CD4-positive, alpha-beta T cell treated with Interferon alpha-2 for 1 hour (primary cell): ENCODE data around the gene ST14.
"Not testable (repeated sequence)": the region's sequence is repeated elsewhere in the genome, so short reads cannot be mapped to it uniquely, and the experiment has no call there.

ENCODE experiments used
- DNase-seq, 2 donors: peaks; one replicate each; pipeline ENCODE4 v3.0.0-alpha.2; 2020 to 2022

Gene ST14

DNA sequence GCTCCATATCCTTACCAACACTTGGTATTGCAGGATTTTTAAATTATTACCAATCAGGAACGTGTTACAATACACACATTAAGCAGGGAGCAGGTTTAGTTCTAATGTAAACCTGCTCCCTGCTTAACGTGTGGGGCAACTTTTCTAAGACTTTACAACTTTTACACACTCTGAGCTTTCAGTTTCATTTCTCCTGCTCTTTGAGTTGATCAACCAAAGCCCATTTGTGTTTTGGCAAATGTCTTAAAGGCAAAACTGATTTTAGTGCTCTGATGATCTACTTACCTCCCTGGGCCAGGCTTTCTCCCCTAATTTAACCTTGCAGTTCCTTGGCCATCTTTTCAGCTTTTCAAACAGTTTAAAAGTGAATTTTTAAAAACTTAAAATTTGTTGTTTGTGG, 84.2 kb downstream of the ST14 start:
- peak in 1 of 2 donors; percentile 54 for DNase-seq

DNA sequence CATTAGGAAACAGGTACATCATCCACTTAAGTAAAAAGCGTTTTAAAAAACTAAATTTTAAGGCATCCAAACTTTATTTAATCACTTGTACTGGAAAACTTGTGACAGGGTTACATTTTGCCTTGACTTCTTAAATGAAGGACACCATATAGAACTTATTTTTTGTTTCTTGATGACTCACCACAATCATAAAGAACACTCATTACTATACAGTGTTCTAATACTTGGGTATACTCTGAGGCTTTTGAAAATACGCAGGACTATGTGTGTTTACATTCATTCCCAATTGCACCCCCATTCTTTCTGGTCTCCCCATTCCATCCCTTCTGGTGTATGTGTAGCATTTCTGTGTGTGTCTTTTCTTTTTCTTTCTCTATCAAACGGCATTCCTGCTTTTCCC, 85.3 kb downstream of the ST14 start:
- no peak for DNase-seq

DNA sequence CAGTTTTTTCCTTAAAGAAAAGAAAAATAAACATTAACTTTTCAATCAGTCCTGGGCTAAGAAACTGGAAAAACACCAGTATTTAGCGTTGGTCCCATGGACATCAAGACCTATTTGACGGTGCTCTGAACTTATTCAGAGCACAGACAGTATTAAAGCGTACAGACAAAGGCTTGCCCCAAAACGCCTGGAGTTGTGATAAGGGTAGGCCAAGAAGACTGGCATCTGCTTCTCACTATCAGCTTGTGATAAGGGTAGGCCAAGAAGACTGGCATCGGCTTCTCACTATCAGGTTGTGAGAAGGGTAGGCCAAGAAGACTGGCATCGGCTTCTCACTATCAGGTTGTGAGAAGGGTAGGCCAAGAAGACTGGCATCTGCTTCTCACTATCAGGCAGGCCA, 85.8 kb downstream of the ST14 start:
- not testable (repeated sequence) for DNase-seq

DNA sequence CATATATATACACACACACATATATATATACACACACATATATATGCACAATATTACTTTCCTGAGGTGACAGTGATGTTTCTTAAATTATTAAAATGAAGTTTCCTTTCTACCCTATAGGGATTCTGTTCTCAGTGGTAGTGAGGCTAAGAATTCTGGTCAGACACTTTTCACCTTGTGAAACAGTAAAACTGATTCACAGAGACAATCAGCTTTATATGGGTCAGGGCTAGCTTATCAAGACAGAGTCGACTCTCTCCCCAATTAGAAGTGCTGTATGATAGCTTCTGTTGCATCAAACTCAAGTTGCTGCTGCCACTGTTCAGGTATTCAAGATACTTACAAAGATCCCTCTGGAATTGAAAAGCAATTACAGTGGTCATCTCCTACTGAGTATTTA, 86.7 kb downstream of the ST14 start:
- no peak for DNase-seq

DNA sequence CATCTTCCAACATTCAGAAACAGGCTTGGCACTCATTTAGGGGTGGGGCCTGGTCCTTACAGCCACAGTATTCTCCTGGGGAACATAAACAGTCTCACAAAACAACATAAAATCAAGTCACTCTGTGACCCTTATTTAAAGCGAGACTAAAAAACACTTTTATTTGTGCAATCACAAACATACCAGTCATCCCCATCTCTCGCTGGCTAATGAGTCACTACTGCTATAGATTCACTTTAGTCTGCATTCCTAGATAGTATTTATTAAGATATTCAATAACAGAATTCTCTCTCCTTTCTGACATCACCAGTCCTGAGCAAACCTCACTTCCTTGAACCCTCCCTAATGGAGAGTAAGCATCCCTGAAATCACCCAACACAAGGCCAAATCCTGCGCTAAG, 87.2 kb downstream of the ST14 start:
- DNase-seq, result no peak

DNA sequence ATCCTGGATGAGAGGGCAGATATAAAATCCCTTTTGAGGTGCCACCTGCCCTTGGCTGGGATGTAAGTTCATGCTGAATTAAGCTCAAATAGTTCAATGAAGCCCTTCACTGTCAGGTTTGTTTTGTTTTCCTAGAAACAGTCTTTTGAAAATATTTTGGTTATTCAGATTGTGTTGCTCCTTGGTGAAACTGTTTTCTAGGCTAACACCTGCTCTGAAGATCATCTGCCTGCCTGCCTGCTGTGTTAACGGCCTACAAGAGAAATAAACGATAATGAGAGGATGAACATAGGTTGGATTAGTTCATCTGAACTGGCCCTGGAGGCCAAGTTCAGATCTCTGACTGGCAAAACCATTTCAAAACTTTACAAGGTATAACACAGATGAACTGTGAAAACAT, 87.7 kb downstream of the ST14 start:
- DNase-seq, result no peak

DNA sequence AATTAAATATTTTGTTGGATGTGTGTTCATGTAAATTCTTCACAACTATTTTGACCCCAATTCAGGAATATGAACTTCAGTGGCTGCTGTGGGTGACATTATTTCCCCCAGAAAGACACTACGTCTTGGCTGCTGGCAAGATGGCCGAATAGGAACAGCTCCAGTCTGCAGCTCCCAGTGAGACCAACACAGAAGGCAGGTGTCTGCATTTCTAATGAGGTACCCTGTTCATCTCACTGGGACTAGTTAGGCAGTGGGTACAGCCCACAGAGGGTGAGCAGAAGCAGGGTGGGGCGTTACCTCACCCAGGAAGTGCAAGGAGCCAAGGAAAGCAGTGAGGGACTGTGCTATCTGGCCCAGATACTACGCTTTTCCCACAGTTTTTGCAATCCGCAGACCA, 89.8 kb downstream of the ST14 start:
- no peak for DNase-seq

DNA sequence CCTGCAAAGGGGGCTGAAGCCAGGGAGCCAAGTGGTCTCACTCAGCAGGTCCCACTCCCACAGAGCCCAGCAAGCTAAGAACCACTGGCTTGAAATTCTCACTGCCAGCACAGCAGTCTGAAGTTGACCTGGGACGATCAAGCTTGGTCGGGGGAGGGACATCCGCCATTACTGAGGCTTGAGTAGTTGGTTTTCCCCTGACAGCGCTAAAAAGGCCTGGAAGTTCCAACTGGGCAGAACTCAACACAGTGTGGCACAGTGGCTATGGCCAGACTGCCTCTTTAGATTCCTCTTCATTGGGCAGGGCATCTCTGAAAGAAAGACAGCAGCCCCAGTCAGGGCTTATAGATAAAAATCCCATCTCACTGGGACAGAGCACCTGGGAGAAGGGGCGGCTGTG, 90.3 kb downstream of the ST14 start:
- DNase-seq, result not testable (repeated sequence)

DNA sequence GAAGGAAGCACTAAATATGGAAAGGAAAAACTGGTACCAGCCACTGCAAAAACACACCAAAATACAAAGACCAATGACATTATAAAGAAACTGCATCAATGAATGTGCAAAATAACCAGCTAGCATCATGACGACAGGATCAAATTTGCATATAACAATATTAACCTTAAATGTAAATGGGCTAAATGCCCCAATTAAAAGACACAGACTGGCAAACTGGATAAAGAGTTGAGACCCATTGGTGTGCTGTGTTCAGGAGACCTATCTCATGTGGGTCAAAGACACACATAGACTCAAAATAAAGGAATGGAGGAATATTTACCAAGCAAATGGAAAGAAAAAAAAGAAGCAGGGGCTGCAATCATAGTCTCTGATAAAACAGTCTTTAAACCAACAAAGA, 92.2 kb downstream of the ST14 start:
- not testable (repeated sequence) for DNase-seq
